Measurements from ENCODE around the gene NECAP2. TPM values are rescaled to one million over a fixed set of nuclear protein-coding genes. Genes with fewer than 3 reads are reported as not detected.

The NECAP2 gene
- polyA plus RNA-seq, 1 of the 3 experiments (the other 2 are of a cell fraction): 100.0 TPM

GRCh38 chr1:16464917-16465625 is 24.5 kb downstream of the NECAP2 start:
- no peak for TF ChIP-seq YY1 (IDR thresholded peaks at IDR 0.05; ENCODE audit: low read depth)
- no peak for TF ChIP-seq RFX5 (IDR thresholded peaks at IDR 0.05; ENCODE audit: low read length)
- no peak for TF ChIP-seq NFIC (IDR thresholded peaks at IDR 0.05; ENCODE audit: borderline replicate concordance)
- no peak for TF ChIP-seq PBX3 (IDR thresholded peaks at IDR 0.05)
- TF ChIP-seq RXRA (IDR thresholded peaks at IDR 0.05; ENCODE audit: borderline replicate concordance, low read depth): no peak
- no peak for TF ChIP-seq TEAD4 (IDR thresholded peaks at IDR 0.05; ENCODE audit: borderline replicate concordance, insufficient read depth)
- no peak for TF ChIP-seq CHD2 (IDR thresholded peaks at IDR 0.05; ENCODE audit: low read length, partially characterized antibody)
- no peak for TF ChIP-seq NRF1 (IDR thresholded peaks at IDR 0.05; ENCODE audit: low read depth, low read length)
- no peak for TF ChIP-seq USF2 (IDR thresholded peaks at IDR 0.05; ENCODE audit: borderline replicate concordance, low read depth, low read length)
- no peak for TF ChIP-seq GABPA (IDR thresholded peaks at IDR 0.05; ENCODE audit: low read depth)
- TF ChIP-seq TCF12 (IDR thresholded peaks at IDR 0.05): no peak
- no peak for TF ChIP-seq REST (IDR thresholded peaks at IDR 0.05; ENCODE audit: low read depth, low read length)
- no peak for TF ChIP-seq SMC3 (IDR thresholded peaks at IDR 0.05; ENCODE audit: low read depth, low read length)
- no peak for TF ChIP-seq FOSL2 (IDR thresholded peaks at IDR 0.05; ENCODE audit: borderline replicate concordance, low read depth)
- no peak for TF ChIP-seq ZBTB33 (IDR thresholded peaks at IDR 0.05; ENCODE audit: borderline replicate concordance, low read depth)
- H3F3A ChIP-seq (replicated peaks; ENCODE audit: insufficient read depth): peaks cover 5% of the 10 kb centered on the region
- no peak overlapping the region for H2AFZ ChIP-seq (ENCODE audit: low read depth)
- H3K9ac ChIP-seq: no peak overlapping the region
- H3K9me2 ChIP-seq: no peaks in the 10 kb centered on the region
- no peak overlapping the region for H3K4me2 ChIP-seq
- H3K9me3 ChIP-seq: no peaks in the 10 kb centered on the region
- H3K79me2 ChIP-seq (ENCODE audit: insufficient read depth): no peaks in the 10 kb centered on the region
- no peaks in the 10 kb centered on the region for H4K20me1 ChIP-seq (ENCODE audit: insufficient read depth)
- H3K27ac ChIP-seq (ENCODE audit: low read depth in 2 of 2, low read length in 1 of 2): no peak overlapping the region
- no peak for DNase-seq
- no peak overlapping the region for H3K4me3 ChIP-seq (ENCODE audit: low read depth in 2 of 2, low read length in 1 of 2)
- no peaks in the 10 kb centered on the region for H3K4me1 ChIP-seq (ENCODE audit: control insufficient read depth in 1 of 2, insufficient read depth in 2 of 2, low read depth in 1 of 2, low read length in 1 of 2)
- WGBS (ENCODE audit: low lambda C conversion rate): 94% methylated on average over 16 of the region's 21 CpGs
- POLR2A ChIA-PET: interaction anchor here (0.6 kb wide), 1 partner anchor 15 kb away, joined by 3 read pairs; no protein-coding TSS in a partner anchor
- H3K36me3 ChIP-seq (replicated peaks in 1 of 2; ENCODE audit: control insufficient read depth in 1 of 2, insufficient read depth in 2 of 2, low read length in 1 of 2): peaks cover 17% of the 10 kb centered on the region in 2 experiments
- no peaks in the 10 kb centered on the region for H3K27me3 ChIP-seq (ENCODE audit: insufficient read depth)
- CTCF ChIA-PET: no interaction called here

Data from SK-N-SH (cell line).